ENCODE measurements around the gene E2F4. TPM values are rescaled to one million over a fixed set of nuclear protein-coding genes. Genes with fewer than 3 reads are reported as not detected.

The E2F4 gene
- total RNA-seq, 1 donor from 2014 or later, result 47.1 TPM

- Histone ChIP-seq H3K4me3 (ENCODE audit: low read depth, low read length) (no peak overlapping the region), H3K36me3 (ENCODE audit: control insufficient read depth, insufficient read depth, low read length) (peaks cover 5% of the 10 kb centered on the region), H3K27me3 (ENCODE audit: control insufficient read depth, insufficient read depth, low read length) (no peaks in the 10 kb centered on the region)
- FAIRE-seq (no peak), DNase-seq (ENCODE audit: low read depth) (no peak)
- TF ChIP-seq CTCF (IDR thresholded peaks at IDR 0.05; ENCODE audit: insufficient read depth, low read length, severe bottlenecking), result no peak
These were observed 15.3 kb upstream of the E2F4 start for GRCh38 chr16:67176662-67177061.

- Histone ChIP-seq H3K36me3 (ENCODE audit: control insufficient read depth, insufficient read depth, low read length) (peaks cover 5% of the 10 kb centered on the region), H3K27me3 (ENCODE audit: control insufficient read depth, insufficient read depth, low read length) (no peaks in the 10 kb centered on the region), H3K4me3 (ENCODE audit: low read depth, low read length) (peak overlapping the region; percentile 40)
- no peak for FAIRE-seq
- peak; percentile 92 for DNase-seq (ENCODE audit: low read depth)
- TF ChIP-seq CTCF (IDR thresholded peaks at IDR 0.05; ENCODE audit: insufficient read depth, low read length, severe bottlenecking), result peak; percentile 8
These were observed 13.9 kb upstream of the E2F4 start for GRCh38 chr16:67177743-67178699.

GRCh38 chr16:67179421-67180080 lies 12.4 kb upstream of the E2F4 start:
- Histone ChIP-seq H3K36me3 (ENCODE audit: control insufficient read depth, insufficient read depth, low read length) (peaks cover 5% of the 10 kb centered on the region), H3K27me3 (ENCODE audit: control insufficient read depth, insufficient read depth, low read length) (no peaks in the 10 kb centered on the region), H3K4me3 (ENCODE audit: low read depth, low read length) (no peak overlapping the region)
- FAIRE-seq (no peak), DNase-seq (ENCODE audit: low read depth) (peak; percentile 52)
- TF ChIP-seq CTCF (IDR thresholded peaks at IDR 0.05; ENCODE audit: insufficient read depth, low read length, severe bottlenecking), result peak; percentile 35

GRCh38 chr16:67180166-67180565 lies 11.8 kb upstream of the E2F4 start:
- Histone ChIP-seq H3K27me3 (ENCODE audit: control insufficient read depth, insufficient read depth, low read length) (no peaks in the 10 kb centered on the region), H3K36me3 (ENCODE audit: control insufficient read depth, insufficient read depth, low read length) (peaks cover 2% of the 10 kb centered on the region), H3K4me3 (ENCODE audit: low read depth, low read length) (no peak overlapping the region)
- FAIRE-seq (no peak), DNase-seq (ENCODE audit: low read depth) (no peak)
- TF ChIP-seq CTCF (IDR thresholded peaks at IDR 0.05; ENCODE audit: insufficient read depth, low read length, severe bottlenecking), result no peak

GRCh38 chr16:67181346-67181745 lies 10.6 kb upstream of the E2F4 start:
- TF ChIP-seq CTCF (IDR thresholded peaks at IDR 0.05; ENCODE audit: insufficient read depth, low read length, severe bottlenecking), result no peak
- peak; percentile 45 for DNase-seq (ENCODE audit: low read depth)
- Histone ChIP-seq H3K4me3 (ENCODE audit: low read depth, low read length) (no peak overlapping the region), H3K36me3 (ENCODE audit: control insufficient read depth, insufficient read depth, low read length) (no peaks in the 10 kb centered on the region), H3K27me3 (ENCODE audit: control insufficient read depth, insufficient read depth, low read length) (no peaks in the 10 kb centered on the region)
- FAIRE-seq, result no peak
